ENCODE results near the gene RREB1. TPM values are rescaled to one million over a fixed set of nuclear protein-coding genes. Genes with fewer than 3 reads are reported as not detected.

RREB1 gene
- total and polyA plus RNA-seq, 2 experiments from 2014 or later = 6.4 to 12.4 TPM

- TF ChIP-seq EZH2phosphoT487 (IDR thresholded peaks at IDR 0.05; ENCODE audit: insufficient read depth, low read depth) (no peak), EZH2 (IDR thresholded peaks at IDR 0.05; ENCODE audit: insufficient read depth, poor library complexity, severe bottlenecking) (no peak)
- H3K9ac ChIP-seq = no peak overlapping the region
- WGBS, 2 experiments (ENCODE audit: low coverage in 1 of 2, low lambda C conversion rate in 2 of 2, missing lambda C conversion rate in 2 of 2) = 92 to 94% methylated on average over 7 of the region's 7 CpGs
- no peaks in the 10 kb centered on the region for H3K27me3 ChIP-seq (replicated peaks; ENCODE audit: insufficient read depth)
- in situ Hi-C loops (cut with MboI) = no loop called here
- H3K79me2 ChIP-seq (ENCODE audit: insufficient read depth) = peaks cover 100% of the 10 kb centered on the region
- no peaks in the 10 kb centered on the region for H3K9me2 ChIP-seq (ENCODE audit: insufficient read depth)
- no peak overlapping the region for H3K4me2 ChIP-seq (ENCODE audit: unreplicated experiment)
- H4K20me1 ChIP-seq (ENCODE audit: insufficient read depth) = peaks cover 15% of the 10 kb centered on the region
- H3K36me3 ChIP-seq (ENCODE audit: low read depth) = peaks cover 6% of the 10 kb centered on the region; the same call in 1 of the 2 replicates
- H3K4me3 ChIP-seq = no peak overlapping the region
- no peaks in the 10 kb centered on the region for H3K9me3 ChIP-seq (ENCODE audit: low read depth)
- peaks cover 6% of the 10 kb centered on the region; the same call in 1 of the 2 replicates for H3F3A ChIP-seq (ENCODE audit: insufficient read depth)
- no peak overlapping the region for H2AFZ ChIP-seq
- no peak for DNase-seq
- no peak overlapping the region for H3K27ac ChIP-seq
- peaks cover 12% of the 10 kb centered on the region for H3K4me1 ChIP-seq (ENCODE audit: insufficient read depth)
These were observed 14.0 kb downstream of the RREB1 start for GRCh38 chr6:7121700-7122241.

DNA sequence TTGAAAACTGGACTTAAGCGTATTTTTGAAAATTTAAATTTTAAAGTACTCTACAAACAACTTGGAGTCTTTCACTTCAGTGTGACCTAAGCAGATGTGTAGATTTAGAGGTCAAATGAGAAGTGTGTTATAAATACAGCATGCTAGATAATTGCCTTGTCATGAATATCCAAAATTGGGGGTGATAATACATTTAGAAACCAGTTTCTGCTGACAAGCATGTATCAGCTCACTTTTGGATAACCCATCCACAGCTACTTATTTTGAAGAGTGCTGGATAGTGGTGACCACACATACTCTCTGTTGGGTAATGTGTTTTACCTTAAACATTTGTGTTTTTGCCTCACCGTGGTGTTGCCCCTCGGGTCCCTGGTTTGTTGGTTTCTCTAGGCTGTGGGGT is 14.9 kb downstream of the RREB1 start:
- WGBS, 2 experiments (ENCODE audit: low coverage in 1 of 2, low lambda C conversion rate in 2 of 2, missing lambda C conversion rate in 2 of 2) = 92 to 96% methylated on average over 3 of the region's 3 CpGs

GRCh38 chr6:7124114-7124513 is 16.4 kb downstream of the RREB1 start:
- Histone ChIP-seq H2AFZ (no peak overlapping the region), H3K9me2 (ENCODE audit: insufficient read depth) (no peaks in the 10 kb centered on the region), H3K4me2 (ENCODE audit: unreplicated experiment) (no peak overlapping the region), H3K9me3 (ENCODE audit: low read depth) (no peaks in the 10 kb centered on the region), H3K27me3 (replicated peaks; ENCODE audit: insufficient read depth) (no peaks in the 10 kb centered on the region), H3K79me2 (ENCODE audit: insufficient read depth) (peaks cover 100% of the 10 kb centered on the region), H3K4me3 (no peak overlapping the region), H3K36me3 (ENCODE audit: low read depth) (peaks cover 6% of the 10 kb centered on the region; the same call in 1 of the 2 replicates), H3F3A (ENCODE audit: insufficient read depth) (no peaks in the 10 kb centered on the region), H4K20me1 (ENCODE audit: insufficient read depth) (peaks cover 25% of the 10 kb centered on the region), H3K27ac (0 out of 2 replicates have a peak overlapping the region, but pooled peaks have one; percentile 46), H3K9ac (no peak overlapping the region), H3K4me1 (ENCODE audit: insufficient read depth) (peaks cover 10% of the 10 kb centered on the region; the same call in 1 of the 2 replicates)
- 98 to 99% methylated on average over 4 of the region's 4 CpGs for WGBS, 2 experiments (ENCODE audit: low coverage in 1 of 2, low lambda C conversion rate in 2 of 2, missing lambda C conversion rate in 2 of 2)
- no peak for DNase-seq
- TF ChIP-seq EZH2 (IDR thresholded peaks at IDR 0.05; ENCODE audit: insufficient read depth, poor library complexity, severe bottlenecking) = no peak
- in situ Hi-C loops (cut with MboI) = no loop called here

More for the DNA sequence above, 14.9 kb downstream of the RREB1 start:
- TF ChIP-seq EZH2 (IDR thresholded peaks at IDR 0.05; ENCODE audit: insufficient read depth, poor library complexity, severe bottlenecking) (no peak), EZH2phosphoT487 (IDR thresholded peaks at IDR 0.05; ENCODE audit: insufficient read depth, low read depth) (no peak)
- no peaks in the 10 kb centered on the region for H3K9me2 ChIP-seq (ENCODE audit: insufficient read depth)
- H3K9ac ChIP-seq = no peak overlapping the region
- peaks cover 10% of the 10 kb centered on the region; the same call in 1 of the 2 replicates for H3K4me1 ChIP-seq (ENCODE audit: insufficient read depth)
- peaks cover 6% of the 10 kb centered on the region; the same call in 1 of the 2 replicates for H3K36me3 ChIP-seq (ENCODE audit: low read depth)
- no peak for DNase-seq
- in situ Hi-C loops (cut with MboI) = no loop called here
- peaks cover 20% of the 10 kb centered on the region for H4K20me1 ChIP-seq (ENCODE audit: insufficient read depth)
- no peak overlapping the region for H3K27ac ChIP-seq
- H3K4me2 ChIP-seq (ENCODE audit: unreplicated experiment) = no peak overlapping the region
- no peak overlapping the region for H3K4me3 ChIP-seq
- no peaks in the 10 kb centered on the region for H3F3A ChIP-seq (ENCODE audit: insufficient read depth)
- no peak overlapping the region for H2AFZ ChIP-seq
- H3K27me3 ChIP-seq (replicated peaks; ENCODE audit: insufficient read depth) = no peaks in the 10 kb centered on the region
- peaks cover 100% of the 10 kb centered on the region for H3K79me2 ChIP-seq (ENCODE audit: insufficient read depth)
- H3K9me3 ChIP-seq (ENCODE audit: low read depth) = no peaks in the 10 kb centered on the region

GRCh38 chr6:7124636-7125035 is 16.9 kb downstream of the RREB1 start:
- H3K79me2 ChIP-seq (ENCODE audit: insufficient read depth) = peaks cover 100% of the 10 kb centered on the region
- in situ Hi-C loops (cut with MboI) = no loop called here
- H4K20me1 ChIP-seq (ENCODE audit: insufficient read depth) = peaks cover 25% of the 10 kb centered on the region
- H3K9ac ChIP-seq = no peak overlapping the region
- no peaks in the 10 kb centered on the region for H3K27me3 ChIP-seq (replicated peaks; ENCODE audit: insufficient read depth)
- peaks cover 12% of the 10 kb centered on the region for H3K4me1 ChIP-seq (ENCODE audit: insufficient read depth)
- H3K9me2 ChIP-seq (ENCODE audit: insufficient read depth) = no peaks in the 10 kb centered on the region
- TF ChIP-seq EZH2phosphoT487 (IDR thresholded peaks at IDR 0.05; ENCODE audit: insufficient read depth, low read depth) (no peak), EZH2 (IDR thresholded peaks at IDR 0.05; ENCODE audit: insufficient read depth, poor library complexity, severe bottlenecking) (no peak)
- H3K36me3 ChIP-seq (ENCODE audit: low read depth) = peaks cover 6% of the 10 kb centered on the region; the same call in 1 of the 2 replicates
- no peak overlapping the region for H3K4me2 ChIP-seq (ENCODE audit: unreplicated experiment)
- H3K4me3 ChIP-seq = no peak overlapping the region
- DNase-seq = peak; percentile 54
- H3K27ac ChIP-seq = peak overlapping the region; percentile 46
- WGBS, 2 experiments (ENCODE audit: low coverage in 1 of 2, low lambda C conversion rate in 2 of 2, missing lambda C conversion rate in 2 of 2) = 23 to 30% methylated on average over 2 of the region's 2 CpGs
- H2AFZ ChIP-seq = no peak overlapping the region
- no peaks in the 10 kb centered on the region for H3K9me3 ChIP-seq (ENCODE audit: low read depth)
- no peaks in the 10 kb centered on the region for H3F3A ChIP-seq (ENCODE audit: insufficient read depth)
